Epithelial cell of esophagus (primary cell): ENCODE data around the gene MYL9.

ENCODE experiments used
- DNase-seq: peaks from one replicate; pipeline ENCODE4 v3.0.0; 2010; ENCODE audit warnings: low read depth
- H3K4me3 ChIP-seq: 2 replicates; pipeline ENCODE4 v1.5.1; 2011; ENCODE audit warnings: mild to moderate bottlenecking, low read length, control low read depth
- TF ChIP-seq, protein P1 (sequence below): IDR thresholded peaks from 2 replicates; pipeline ENCODE4 v1.5.1; 2011; ENCODE audit warnings: low read depth, mild to moderate bottlenecking, low read length, control low read depth, inconsistent platforms; ENCODE audit not compliant: insufficient read depth; ENCODE audit errors: missing control alignments

The MYL9 gene

GRCh38 chr20:36541227-36541767 is at the start of gene MYL9:
TSS of gene MYL9 (plus strand) at chr20:36541519. CDS start at chr20:36544885, 3,366 bp downstream.
- TF ChIP-seq, protein P1, sequence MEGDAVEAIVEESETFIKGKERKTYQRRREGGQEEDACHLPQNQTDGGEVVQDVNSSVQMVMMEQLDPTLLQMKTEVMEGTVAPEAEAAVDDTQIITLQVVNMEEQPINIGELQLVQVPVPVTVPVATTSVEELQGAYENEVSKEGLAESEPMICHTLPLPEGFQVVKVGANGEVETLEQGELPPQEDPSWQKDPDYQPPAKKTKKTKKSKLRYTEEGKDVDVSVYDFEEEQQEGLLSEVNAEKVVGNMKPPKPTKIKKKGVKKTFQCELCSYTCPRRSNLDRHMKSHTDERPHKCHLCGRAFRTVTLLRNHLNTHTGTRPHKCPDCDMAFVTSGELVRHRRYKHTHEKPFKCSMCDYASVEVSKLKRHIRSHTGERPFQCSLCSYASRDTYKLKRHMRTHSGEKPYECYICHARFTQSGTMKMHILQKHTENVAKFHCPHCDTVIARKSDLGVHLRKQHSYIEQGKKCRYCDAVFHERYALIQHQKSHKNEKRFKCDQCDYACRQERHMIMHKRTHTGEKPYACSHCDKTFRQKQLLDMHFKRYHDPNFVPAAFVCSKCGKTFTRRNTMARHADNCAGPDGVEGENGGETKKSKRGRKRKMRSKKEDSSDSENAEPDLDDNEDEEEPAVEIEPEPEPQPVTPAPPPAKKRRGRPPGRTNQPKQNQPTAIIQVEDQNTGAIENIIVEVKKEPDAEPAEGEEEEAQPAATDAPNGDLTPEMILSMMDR, result no peak
- peak; percentile 53 for DNase-seq
- peak within 1 kb of the TSS; percentile 21 for H3K4me3 ChIP-seq

GRCh38 chr20:36491901-36492617 is 49.3 kb upstream of the MYL9 start:
- TF ChIP-seq, protein P1, result no peak
- no peak overlapping the region for H3K4me3 ChIP-seq
- peak; percentile 80 for DNase-seq

GRCh38 chr20:36493051-36493800 is 48.1 kb upstream of the MYL9 start:
- TF ChIP-seq, protein P1, result no peak

GRCh38 chr20:36493801-36494114 is 47.6 kb upstream of the MYL9 start:
- TF ChIP-seq, protein P1, result no peak
- H3K4me3 ChIP-seq, result no peak overlapping the region
- DNase-seq, result no peak

More at GRCh38 chr20:36493051-36493800, 48.1 kb upstream of the MYL9 start:
- no peak for DNase-seq
- no peak overlapping the region for H3K4me3 ChIP-seq

DNA sequence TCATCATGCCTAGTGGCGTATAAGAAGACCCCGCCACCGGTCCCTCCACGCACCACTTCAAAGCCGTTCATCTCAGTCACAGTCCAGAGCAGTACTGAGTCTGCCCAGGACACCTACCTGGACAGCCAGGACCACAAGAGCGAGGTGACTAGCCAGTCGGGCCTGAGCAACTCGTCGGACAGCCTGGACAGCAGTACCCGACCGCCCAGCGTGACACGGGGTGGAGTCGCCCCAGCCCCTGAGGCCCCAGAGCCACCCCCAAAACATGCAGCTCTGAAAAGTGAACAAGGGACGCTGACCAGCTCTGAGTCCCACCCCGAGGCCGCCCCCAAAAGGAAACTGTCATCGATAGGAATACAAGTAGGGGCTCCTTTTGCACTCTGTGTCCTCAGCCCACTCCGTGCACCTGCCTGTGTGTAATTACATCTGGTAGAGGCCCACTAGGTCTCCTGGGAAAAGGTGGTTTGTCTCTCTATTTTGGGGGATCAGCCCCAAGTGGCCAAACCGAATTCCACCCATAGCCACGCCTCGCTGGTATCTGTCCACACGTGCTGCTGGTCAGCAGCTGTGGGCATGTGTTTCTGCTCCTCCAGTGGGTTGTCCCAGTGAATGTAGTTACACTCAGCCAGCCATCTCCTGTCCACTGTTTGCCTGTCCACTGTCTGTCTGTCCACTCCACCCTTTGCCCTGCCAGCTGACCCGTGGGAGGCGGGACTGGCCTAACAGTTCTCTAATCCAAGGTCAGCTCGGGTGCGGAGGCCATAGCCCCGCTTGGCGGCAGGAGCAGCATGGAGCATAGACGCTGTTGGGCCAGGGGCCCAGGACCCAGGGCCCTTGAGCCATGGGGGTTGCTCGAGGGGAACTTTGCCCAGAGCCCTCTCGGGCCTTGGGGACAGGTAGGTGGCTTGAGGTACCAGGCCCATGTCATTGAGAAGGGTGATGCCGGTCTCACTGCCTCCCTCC is 44.3 kb upstream of the MYL9 start:
- TF ChIP-seq, protein P1, result no peak
- no peak overlapping the region for H3K4me3 ChIP-seq
- no peak for DNase-seq

DNA sequence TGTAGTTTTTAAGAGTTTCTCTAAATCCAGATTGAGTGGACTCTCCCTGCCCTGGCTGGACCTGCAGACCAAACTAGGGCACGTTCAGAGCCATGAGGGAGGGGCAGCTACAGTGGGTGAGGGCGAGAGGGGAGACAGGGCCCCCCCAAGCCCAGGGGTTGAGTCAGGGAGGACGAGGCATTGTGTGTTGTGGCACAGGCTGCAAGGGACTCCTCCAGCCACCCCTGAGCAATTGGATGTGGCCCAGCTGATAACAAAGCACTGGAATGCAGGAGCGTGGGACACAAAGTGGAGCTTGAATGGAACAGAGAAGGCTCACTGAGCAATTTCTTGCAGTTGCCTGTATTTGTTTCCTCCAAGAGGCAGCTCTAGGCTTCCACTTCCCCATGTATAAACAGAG is 43.5 kb upstream of the MYL9 start:
- H3K4me3 ChIP-seq, result no peak overlapping the region
- DNase-seq, result no peak
- TF ChIP-seq, protein P1, result no peak
